NCI-H146 (cell line): ENCODE data around the gene GBP1.
"Not testable (repeated sequence)": the region's sequence is repeated elsewhere in the genome, so short reads cannot be mapped to it uniquely, and the experiment has no call there.

Experiments
- DNase-seq: peaks from one replicate; lab custom pipeline; 2025; lab: John Stamatoyannopoulos, UW

Gene GBP1

GRCh38 chr1:89051955-89052312 lies 13.1 kb downstream of the GBP1 start:
- no peak for DNase-seq

GRCh38 chr1:89051300-89051954 lies 13.6 kb downstream of the GBP1 start:
- no peak for DNase-seq

GRCh38 chr1:89050649-89051033 lies 14.4 kb downstream of the GBP1 start:
- no peak for DNase-seq

DNA sequence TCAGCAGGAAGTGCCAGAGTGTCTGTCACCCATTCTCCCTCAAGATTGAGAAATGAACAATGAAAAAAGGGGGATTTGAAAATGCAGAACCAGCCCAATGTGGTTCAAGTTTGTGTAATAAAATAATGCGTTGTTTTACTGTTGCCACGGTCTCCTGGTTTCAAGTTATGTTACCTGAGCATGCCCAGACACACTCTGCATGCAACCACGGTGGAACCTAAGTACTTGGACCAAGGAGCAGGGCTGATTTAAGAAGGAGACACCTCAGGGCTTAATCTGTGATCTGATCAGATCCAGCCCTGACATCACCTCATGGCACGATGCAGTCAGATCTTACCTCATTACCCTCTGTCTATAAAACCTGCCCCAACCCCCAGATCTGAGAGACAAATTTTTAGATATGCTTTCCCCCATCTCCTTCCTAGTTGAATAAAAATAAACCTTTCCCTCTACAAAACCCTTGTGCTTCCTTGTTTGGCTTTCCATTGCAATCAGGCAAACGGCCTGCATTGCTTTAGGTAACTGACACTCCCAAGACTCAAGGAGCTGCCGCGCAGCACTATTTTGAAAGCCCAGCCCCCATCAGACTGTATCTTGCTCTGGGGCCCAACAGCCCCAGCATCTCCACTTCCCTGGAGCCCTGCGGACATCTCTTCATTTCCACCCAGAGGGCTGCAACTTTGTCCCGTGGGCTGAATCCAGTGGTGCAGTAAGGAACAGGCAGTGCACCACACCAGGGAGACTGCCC lies 14.9 kb downstream of the GBP1 start:
- not testable (repeated sequence) for DNase-seq

GRCh38 chr1:89049187-89049586 lies 15.8 kb downstream of the GBP1 start:
- DNase-seq, result not testable (repeated sequence)

DNA sequence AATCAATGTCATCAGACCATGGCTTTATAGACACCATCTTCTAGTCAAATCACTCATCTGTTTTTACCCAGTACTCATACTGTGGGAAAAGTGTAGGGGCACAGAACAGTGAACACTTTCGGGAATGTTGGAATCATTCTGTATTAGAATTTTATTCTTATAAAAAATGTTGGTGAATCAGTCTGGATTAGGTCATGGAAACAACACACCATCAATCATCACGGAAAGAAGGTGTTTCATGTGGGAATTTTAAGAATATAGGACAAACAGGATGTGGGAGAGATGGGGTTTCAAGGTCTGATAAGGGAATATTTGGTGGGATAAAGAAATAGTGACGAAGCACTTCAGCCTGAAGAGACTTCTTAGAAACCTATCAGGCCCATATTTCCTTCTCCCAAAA lies 17.3 kb downstream of the GBP1 start:
- no peak for DNase-seq

DNA sequence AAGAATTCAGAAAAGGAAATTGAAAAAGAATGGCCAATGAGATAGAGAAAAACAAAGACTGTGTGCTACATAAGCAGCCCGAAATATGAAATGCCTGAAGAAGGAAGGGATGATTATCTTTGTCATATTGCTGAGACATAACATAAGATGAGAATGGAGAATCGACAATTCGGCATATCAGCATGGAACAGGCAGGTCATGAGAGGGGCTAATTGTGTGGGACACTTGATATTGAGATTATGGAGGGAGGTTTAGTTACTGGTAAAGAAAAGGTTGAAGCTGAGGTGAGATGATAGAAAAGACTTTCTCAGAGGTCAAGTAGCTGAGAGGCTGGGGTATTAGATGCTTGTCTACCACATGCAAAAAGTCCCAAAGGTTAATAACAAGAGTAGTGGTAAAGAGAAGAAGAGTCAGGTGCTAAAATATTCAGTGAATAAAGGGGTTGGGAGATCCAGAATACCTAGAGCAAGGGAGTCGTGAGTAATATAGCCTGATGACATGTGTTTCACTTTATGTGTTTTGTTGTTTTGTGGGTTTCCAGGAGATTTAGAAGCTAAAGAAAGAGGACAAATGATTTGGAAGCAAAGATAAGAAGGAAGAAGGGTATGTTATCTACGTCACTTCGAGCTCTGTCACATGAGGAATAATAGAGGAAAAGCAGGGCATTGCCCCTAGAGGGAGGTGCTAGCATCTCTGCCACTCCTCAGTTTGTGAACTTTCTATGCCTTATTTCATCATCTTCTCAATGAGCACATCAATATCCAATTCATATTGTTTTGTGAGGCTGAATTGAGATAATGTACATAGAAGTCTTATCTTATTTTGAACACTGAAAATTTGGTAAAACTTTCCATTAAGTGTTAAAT lies 18.5 kb downstream of the GBP1 start:
- DNase-seq, result not testable (repeated sequence)

DNA sequence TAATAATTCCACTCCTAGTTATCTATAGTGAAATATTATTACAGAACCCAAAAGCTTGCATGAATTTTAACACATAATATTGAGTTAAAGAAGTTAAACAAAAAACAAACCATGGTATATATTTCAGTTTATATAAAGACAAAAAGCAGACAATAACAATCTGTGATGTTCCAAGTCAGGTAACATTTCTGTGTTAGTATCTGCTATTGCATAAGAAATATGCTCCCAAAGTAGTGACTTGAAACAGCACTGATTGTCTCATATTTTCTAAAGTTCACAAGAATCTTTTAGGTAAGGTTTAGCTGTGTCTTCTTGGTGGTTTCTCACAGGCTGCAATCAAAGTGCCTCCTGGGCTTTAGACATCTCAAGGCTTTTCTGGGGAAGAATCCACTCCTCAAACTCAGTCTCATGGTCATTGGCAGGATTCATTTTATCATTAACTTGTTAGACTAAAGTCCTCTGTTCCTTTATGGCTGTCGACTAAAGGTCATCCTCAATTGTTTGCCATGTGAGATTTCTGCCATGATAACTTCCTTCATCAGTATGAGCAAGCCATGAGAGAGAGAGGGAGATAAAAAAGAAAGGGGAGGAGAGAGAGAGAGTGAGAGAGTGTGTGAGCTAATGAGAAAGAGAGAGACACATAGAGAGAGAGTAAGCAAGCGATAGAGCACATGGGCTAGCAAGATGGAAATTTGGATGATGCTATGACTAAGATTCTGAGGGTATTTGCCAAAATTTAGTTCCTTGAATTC lies 19.9 kb downstream of the GBP1 start:
- DNase-seq, result no peak

GRCh38 chr1:89043940-89044339 lies 21.1 kb downstream of the GBP1 start:
- DNase-seq, result no peak

DNA sequence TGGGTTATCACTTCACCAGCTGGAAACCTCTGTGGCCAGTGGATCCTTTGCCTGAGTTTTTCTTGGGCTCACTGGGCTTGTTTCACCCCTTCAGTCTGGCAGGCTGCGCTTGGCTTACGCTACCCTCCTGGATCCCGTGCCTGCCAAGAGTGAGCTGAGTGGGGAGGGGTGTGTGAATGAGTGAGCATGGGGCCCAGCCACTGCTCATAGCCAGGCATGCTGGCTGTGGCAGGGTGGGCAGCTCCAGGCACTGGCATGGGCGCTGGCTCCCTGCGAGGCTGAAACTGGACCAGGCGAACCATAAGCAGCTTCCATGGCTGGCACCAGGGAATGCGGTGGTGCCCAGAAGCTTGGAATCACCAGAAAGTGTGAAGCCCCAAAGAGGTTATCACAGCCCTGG lies 22.5 kb downstream of the GBP1 start:
- DNase-seq, result no peak

GRCh38 chr1:89041721-89042120 lies 23.3 kb downstream of the GBP1 start:
- no peak for DNase-seq

DNA sequence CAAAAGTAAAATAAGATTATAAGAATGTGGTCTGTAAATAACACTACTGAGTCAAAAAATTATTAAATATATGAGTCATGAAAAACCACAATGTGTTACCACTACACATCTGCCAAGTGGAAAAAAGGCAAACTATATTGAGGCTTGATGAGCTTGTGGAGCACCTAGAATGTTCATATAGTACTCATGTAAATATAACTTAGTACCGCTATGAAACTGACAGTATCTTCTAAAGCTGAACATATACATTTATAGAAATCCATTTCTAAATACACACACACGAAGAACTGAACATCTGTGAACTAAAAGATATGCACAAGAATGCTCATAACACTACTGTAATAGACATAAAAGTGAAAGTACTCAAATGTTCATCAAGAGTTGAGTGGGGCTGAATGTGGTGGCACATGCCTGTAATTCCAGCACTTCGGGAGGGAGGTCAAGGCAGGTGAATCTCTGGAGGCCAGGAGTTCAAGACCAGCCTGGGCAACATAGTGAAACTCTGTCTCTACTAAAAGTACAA lies 23.8 kb downstream of the GBP1 start:
- DNase-seq, result no peak

DNA sequence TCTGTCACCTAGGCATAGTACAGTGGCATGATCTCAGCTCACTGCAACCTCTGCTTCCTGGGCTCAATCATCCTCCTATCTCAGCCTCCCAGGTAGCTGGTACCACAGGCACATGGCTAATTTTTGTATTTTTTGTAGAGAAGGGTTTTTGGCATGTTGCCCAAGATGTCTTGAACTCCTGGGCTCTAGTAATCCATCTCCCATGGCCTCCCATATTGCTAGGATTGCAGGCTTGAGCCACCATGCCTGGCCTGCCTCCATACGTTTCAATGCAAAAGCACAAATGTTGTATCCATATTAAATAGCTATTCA lies 24.7 kb downstream of the GBP1 start:
- DNase-seq, result no peak

- DNase-seq, result no peak
Measured at GRCh38 chr1:89037186-89037585, 27.8 kb downstream of the GBP1 start.

DNA sequence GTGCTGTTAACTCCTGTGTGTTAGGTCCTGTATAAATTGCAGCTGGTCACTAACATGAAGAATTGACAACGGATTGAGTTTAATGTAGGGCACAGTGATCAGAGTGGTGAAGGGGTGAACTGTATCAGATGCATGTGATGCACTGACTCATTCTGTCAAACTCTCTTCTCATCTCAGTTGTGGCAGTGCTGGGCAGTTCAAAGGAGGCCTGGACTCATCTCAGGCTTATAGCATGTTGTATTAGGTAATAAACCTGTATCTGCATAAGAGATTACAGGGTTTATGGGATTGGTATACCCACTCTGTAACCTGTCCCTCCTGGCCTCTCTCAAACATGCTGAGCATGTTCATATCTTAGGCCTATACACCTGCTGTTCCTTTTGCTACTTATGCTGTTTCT lies 29.9 kb downstream of the GBP1 start:
- no peak for DNase-seq

- DNase-seq, result not testable (repeated sequence)
Measured at GRCh38 chr1:89034004-89034403, 31.0 kb downstream of the GBP1 start.

GRCh38 chr1:89029051-89029450 lies 36.0 kb downstream of the GBP1 start:
- not testable (repeated sequence) for DNase-seq

- DNase-seq, result no peak
Measured at GRCh38 chr1:89025928-89026327, 39.1 kb downstream of the GBP1 start.

DNA sequence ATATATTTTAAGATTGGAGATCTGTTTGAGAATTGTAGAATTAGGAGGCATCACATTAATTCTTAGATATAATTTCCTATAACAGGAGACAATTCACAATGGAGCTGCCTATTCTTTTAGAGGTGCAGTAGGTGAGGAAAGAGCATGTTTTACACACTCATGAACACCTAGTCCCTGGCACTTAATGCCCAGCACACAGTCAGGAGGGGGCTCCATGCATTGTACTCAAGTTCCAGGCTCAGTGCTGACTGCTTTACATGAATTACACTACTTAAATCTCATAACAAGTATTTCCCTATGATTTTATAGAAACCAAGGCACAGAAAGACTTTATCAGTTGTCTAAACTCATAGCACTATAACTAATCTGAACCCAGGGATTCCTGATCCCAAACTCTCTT lies 42.0 kb downstream of the GBP1 start:
- DNase-seq, result no peak

- DNase-seq, result peak; percentile 16
Measured at GRCh38 chr1:89022167-89022959, 42.6 kb downstream of the GBP1 start, which contains the start of gene GBP3. Gene GBP3, minus strand, starts transcription at chr1:89022866. Its CDS starts 2,145 bp downstream, at chr1:89020721.

DNA sequence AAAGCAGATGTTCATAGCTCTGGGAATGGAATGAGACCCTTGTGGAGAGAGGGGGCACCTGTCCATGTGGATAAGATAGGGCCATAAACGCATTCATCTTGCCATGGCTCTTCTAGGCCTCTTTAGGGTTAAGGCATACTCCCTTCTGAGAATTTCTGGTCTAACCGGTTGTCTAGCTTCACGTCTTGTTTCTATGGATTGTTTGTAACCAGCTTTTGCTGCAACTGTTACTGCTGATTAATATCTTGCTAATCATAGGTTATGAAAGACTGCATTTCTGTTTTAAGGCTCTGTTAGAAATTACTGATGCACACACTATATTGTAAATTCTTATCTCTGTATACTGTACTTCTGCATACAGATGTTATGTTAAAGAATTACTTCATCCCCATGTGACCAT lies 46.7 kb downstream of the GBP1 start:
- DNase-seq, result peak; percentile 2
